Right renal pelvis (tissue), 4 donors: ENCODE data around the gene FAM163B. TPM values are rescaled to one million over a fixed set of nuclear protein-coding genes. Genes with fewer than 3 reads are reported as not detected.

Experiments used
- DNase-seq, 4 donors: peaks; one replicate each; pipeline ENCODE4 v3.0.0-alpha.2; 2013; ENCODE audit warnings: low read depth in 4 of 4, low spot score in 3 of 4, missing footprints in 1 of 4
- polyA plus RNA-seq, 4 donors: library from polyadenylated mRNA; unstranded; fragments of 120-200 nt; gene quantifications; one replicate each; pipeline ENCODE4 v1.2.1, GENCODE V29; 2013; ENCODE audit not compliant: insufficient read length in 4 of 4

Gene FAM163B
- polyA plus RNA-seq, 4 donors = 0.49 TPM; not detected in 3

- DNase-seq = no peak
These were observed 52.8 kb downstream of the FAM163B start for GRCh38 chr9:133556354-133556753.

- no peak for DNase-seq
These were observed 54.5 kb downstream of the FAM163B start for GRCh38 chr9:133554729-133555128.

DNA sequence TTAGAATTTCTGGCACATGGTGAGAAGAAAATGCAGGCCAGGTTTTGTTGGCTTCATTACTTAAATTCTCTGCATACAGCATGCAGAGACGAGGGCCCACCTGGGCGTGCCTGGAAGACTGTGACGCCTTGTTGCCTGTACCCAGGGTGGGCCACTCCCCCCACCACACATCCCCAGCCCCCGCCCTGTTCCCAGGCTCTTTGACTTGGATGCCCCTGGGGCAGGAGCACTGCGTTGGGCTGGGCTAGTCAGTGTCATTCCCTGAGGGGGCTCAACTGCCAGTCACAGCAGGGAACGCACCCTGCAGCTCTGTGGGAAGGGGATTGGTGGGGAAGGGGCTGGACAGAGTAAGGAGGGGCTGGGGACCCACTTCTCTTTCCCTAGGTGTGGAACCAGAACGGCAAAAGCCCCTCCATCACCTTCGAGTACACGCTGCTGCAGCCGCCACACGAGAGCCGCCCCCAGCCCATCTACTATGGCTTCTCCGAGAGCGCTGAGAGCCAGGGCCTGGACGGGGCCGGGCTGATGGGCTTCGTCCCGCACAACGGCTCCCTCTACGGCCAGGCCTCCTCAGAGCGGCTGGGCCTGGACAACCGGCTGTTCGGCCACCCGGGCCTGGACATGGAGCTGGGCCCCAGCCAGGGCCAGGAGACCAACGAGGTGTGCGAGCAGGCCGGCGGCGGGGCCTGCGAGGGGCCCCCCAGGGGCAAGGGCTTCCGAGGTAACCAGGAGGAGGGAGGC is 55.0 kb downstream of the FAM163B start:
- no peak for DNase-seq

DNA sequence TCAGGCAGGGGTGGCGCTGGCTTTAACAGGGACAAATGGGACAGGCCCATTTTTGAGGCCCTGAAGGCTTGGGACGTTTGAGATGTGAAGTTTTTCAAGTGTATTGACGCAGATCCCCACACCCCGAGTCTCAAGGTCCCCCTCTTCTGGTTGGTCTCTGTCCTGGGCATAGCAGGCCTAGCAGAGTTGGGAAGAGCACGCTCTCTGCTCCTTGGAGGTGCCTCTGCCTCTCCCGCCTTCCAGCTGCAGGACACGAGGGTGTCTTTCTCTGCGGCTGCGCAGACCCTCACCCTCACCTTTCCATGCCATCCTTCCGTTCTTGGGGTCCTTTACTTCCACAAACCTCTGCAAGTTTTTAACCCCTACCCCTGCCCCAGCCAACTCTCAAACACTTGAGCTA is 56.1 kb downstream of the FAM163B start:
- DNase-seq = no peak

- DNase-seq = no peak
These were observed 57.0 kb downstream of the FAM163B start for GRCh38 chr9:133552236-133552635.

- no peak for DNase-seq
These were observed 57.7 kb downstream of the FAM163B start for GRCh38 chr9:133551446-133551845.

DNA sequence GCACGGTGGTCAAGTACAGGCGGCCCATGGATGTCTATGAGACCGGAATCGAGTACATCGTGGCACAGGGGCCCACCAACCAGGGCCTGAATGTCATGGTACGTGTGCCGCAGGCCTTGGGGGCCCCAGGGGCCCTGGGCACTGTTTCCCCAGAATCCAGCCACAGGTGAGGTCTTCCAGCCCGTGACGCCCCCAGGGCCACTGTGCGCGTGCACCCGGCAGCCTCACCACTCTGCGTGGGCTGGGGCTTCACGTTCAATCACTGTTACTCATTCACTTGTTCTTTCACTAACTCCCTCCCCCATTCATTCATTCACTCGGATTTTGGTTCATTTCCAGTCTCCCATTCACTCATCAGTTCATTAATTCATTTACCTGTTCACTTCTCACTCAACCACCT is 62.1 kb downstream of the FAM163B start:
- no peak for DNase-seq

GRCh38 chr9:133546287-133546680 is 62.9 kb downstream of the FAM163B start:
- DNase-seq = no peak

- DNase-seq = no peak
These were observed 63.5 kb downstream of the FAM163B start for GRCh38 chr9:133545494-133546286.

DNA sequence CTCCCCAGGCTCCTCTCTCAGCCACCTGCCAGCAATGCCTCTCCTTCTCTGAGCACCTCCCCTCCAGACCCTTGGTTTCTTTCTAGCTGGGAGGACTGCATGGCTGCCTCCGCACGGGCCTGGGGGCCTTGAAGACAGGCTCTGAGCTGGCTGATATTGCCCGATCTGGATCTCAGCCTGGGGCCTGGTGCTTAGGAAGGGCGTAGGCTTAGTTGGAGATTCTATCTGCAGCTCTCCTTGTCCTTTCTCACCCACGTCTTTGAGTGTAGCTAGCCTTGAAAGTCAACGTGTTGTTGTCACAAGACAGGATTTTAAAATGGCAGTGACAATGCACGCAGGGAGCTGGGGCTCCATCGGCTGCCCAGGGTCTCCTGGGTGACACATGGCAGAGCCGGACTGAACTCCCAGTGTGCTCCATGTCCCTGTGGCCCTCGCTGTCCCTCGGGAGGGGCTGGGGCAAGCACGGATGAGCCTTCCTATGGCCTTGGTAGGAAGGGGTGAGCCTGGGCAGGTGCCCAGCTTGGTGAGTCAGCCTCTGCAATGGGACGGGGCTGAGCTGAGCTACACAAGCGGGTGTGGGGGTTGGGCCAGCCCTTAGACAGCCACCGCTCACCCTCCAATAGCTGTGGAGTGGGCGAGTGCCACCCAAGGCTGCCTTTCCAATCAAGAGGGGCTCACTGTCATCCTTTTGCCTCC is 65.3 kb downstream of the FAM163B start:
- no peak for DNase-seq

DNA sequence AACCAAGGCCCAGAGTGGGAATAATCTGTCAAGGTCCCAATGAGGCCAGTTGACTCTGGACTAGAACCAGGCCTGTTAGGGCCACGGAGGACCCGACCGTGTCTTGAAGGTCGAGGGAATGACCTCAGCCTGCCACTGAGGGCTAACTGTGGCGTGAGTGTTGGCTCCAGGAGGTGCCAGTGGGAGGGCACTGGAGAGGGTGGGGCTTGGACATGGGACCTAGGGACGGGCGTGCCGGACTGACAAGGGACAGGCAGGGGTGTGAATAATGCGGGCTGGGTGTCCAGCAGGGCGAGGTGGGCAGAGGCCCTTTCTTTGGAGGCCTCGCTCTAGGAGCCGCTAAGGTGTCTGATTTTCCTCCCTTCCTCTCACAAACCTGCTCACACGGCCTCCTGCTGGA is 67.2 kb downstream of the FAM163B start:
- DNase-seq = no peak

GRCh38 chr9:133540698-133541025 is 68.5 kb downstream of the FAM163B start:
- no peak for DNase-seq

- no peak for DNase-seq
These were observed 69.0 kb downstream of the FAM163B start for GRCh38 chr9:133539991-133540697.

DNA sequence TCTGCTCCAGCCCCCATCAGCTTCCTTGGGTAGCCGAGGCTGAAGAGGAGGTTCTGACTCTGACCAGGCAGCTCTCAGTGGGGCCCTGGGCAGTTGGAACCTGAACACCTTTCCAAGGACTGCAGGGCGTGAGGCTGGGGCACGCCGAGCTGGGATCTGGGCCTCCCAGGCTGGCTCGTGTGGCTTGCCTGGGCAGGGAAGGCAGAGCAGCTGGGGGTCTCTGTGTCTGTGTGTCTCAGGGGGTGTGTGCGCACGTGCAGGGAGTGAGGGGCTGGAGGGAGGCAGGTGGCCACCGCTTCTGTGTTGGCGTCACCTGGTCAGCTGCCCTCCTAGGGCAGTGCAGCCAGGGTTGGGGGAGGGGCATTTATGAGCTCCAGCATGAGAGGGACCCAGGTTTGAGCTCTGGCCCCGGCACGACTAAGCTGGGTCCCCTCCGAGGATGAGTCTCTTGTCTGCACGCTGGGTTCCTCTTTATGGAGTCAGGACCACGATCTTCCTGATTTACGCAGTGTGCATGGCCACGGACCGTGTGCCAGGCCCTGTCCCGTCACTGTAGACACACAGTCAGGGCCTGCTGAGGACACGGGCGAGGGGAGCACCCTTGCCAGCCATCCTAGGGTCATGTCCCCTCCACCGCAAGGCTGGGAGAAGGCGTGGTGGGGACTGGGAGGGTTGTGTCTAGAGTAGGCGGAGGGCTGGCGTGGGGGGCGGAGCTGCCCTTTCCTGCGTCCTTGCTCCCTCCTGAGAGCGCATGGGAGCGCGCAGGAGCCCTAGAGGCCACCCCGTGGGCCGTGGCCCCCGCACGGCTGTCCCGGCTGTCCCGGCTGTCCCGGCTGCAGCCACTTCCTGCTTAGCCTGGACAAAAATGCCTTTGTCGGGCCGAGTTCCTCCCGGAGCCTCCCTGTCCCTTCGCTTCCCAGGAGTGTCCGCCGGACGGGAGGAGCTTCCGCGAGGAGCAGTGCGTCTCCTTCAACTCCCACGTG is 70.0 kb downstream of the FAM163B start:
- no peak for DNase-seq

GRCh38 chr9:133538176-133538575 is 71.0 kb downstream of the FAM163B start:
- no peak for DNase-seq

GRCh38 chr9:133537257-133537656 is 71.9 kb downstream of the FAM163B start:
- DNase-seq = no peak

GRCh38 chr9:133536536-133536935 is 72.7 kb downstream of the FAM163B start:
- no peak for DNase-seq

GRCh38 chr9:133536080-133536479 is 73.1 kb downstream of the FAM163B start:
- no peak for DNase-seq

GRCh38 chr9:133535306-133535877 is 73.8 kb downstream of the FAM163B start:
- DNase-seq = no peak
